ENCODE measurements around the gene NFIL3.

Gene NFIL3

DNA sequence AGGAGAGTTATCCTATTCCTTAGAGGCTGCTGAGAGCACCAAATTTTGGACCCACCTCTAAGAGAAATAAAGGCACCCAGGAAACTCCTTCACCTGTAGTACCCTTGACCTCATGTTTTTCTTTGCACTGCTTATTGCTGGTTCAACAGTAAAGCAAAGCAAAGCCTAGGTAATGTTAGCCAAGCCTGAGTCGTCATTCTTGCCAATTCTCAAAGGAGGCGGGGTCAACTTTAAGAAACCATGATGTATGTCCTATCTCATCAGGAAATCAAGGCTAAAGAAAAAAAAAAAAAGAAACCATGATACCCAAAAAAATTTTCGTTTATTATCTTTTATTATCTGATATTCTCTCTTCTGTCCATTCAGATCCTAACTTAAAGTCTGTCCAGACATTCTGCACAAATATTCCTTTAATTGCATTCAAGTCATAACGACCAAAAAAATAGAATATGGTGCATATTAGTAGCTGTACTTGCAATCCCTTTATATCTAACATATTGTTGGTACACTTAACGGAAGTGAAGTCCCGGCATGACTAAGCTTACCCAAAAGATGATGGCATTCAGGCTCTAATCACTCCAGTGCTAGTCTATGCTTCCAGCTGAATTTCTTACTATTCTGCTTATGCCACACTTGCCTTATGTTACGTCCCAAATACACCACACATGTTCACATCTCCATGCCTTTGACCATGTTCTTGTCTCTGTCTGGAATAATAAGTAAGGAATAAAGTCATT, 63.7 kb downstream of the NFIL3 start:
- DNase-seq (ENCODE audit: low read depth), result no peak

DNA sequence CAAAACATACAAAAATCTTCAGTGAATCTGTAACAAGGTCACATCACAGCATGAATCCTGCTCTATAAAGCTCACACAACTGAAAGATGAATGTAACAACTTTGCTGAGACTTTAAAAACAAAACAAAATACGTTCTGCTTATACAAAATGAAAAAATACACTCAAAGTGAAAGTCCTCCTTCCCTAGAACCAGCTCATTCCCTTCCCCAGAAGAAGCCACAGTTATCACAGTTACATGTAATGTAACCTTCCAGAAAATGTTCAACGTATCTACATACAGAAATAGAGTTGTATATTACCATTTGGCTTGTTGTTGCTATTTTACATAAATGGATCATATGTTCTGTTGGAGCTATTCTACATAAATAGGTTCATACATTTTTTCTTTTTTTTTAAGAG, 64.5 kb downstream of the NFIL3 start:
- DNase-seq (ENCODE audit: low read depth), result no peak

Measured in activated T-cell treated with anti-CD3 and anti-CD28 coated beads for 1 hour (primary cell).